Fibroblast of pulmonary artery (primary cell): Measurements from ENCODE around the gene TMEM272.
A peak's percentile ranks its signal among the peaks of the same experiment; 100 is the strongest.

Experiments used
- DNase-seq: peaks from one replicate; pipeline ENCODE4 v3.0.0-alpha.2; 2010; ENCODE audit warnings: low read depth
- H3K4me3 ChIP-seq: replicated peaks from 2 replicates; pipeline ENCODE4 v1.5.1; 2011; ENCODE audit warnings: low read depth, mild to moderate bottlenecking, control low read depth, low read length, moderate library complexity
- TF ChIP-seq, protein P1 (sequence below): IDR thresholded peaks from 2 replicates; pipeline ENCODE4 v1.5.1; 2011; ENCODE audit warnings: mild to moderate bottlenecking, control low read depth, low read length, inconsistent platforms; ENCODE audit errors: missing control alignments

TMEM272 gene

DNA sequence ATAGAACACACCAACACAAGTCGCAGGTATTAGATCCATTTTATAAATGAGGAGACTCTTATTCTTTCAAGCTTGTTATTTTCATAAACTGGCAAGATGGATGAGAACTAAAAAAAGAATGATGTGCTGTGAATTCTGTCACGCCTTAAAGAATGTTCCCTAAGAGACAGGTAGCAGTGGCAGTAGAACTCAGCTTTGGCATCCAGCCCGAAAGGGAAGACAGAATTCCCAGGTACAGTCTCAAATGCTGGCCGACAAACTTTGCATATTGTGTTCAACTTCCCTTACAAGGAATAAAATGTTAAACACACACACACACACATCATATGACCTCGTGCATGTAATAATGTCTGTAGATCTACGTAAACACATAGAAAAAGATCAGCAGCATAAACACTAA lies 3.2 kb downstream of the TMEM272 start:
- no peak for DNase-seq
- TF ChIP-seq, protein P1, sequence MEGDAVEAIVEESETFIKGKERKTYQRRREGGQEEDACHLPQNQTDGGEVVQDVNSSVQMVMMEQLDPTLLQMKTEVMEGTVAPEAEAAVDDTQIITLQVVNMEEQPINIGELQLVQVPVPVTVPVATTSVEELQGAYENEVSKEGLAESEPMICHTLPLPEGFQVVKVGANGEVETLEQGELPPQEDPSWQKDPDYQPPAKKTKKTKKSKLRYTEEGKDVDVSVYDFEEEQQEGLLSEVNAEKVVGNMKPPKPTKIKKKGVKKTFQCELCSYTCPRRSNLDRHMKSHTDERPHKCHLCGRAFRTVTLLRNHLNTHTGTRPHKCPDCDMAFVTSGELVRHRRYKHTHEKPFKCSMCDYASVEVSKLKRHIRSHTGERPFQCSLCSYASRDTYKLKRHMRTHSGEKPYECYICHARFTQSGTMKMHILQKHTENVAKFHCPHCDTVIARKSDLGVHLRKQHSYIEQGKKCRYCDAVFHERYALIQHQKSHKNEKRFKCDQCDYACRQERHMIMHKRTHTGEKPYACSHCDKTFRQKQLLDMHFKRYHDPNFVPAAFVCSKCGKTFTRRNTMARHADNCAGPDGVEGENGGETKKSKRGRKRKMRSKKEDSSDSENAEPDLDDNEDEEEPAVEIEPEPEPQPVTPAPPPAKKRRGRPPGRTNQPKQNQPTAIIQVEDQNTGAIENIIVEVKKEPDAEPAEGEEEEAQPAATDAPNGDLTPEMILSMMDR, result no peak
- H3K4me3 ChIP-seq, result no peak overlapping the region

DNA sequence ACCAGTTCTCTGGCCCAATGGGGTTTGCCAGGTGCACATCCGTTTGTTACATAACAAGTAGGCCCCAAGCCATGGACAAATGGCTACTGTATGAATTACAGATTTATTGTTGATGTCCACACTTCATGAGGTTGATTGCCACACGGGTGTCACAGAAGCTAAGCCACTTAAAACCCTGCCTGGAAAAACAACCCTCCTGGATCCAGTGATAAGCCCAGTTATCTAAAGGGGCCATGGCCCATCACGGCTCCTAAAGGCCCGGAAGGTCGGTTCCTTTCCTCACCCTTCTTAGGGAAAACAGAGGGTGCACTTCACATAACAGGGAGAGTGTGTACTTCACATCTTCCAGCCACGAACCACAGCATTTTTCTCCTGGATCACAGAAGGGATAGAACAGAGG lies 4.1 kb downstream of the TMEM272 start:
- H3K4me3 ChIP-seq, result no peak overlapping the region
- no peak for DNase-seq
- TF ChIP-seq, protein P1, result no peak

DNA sequence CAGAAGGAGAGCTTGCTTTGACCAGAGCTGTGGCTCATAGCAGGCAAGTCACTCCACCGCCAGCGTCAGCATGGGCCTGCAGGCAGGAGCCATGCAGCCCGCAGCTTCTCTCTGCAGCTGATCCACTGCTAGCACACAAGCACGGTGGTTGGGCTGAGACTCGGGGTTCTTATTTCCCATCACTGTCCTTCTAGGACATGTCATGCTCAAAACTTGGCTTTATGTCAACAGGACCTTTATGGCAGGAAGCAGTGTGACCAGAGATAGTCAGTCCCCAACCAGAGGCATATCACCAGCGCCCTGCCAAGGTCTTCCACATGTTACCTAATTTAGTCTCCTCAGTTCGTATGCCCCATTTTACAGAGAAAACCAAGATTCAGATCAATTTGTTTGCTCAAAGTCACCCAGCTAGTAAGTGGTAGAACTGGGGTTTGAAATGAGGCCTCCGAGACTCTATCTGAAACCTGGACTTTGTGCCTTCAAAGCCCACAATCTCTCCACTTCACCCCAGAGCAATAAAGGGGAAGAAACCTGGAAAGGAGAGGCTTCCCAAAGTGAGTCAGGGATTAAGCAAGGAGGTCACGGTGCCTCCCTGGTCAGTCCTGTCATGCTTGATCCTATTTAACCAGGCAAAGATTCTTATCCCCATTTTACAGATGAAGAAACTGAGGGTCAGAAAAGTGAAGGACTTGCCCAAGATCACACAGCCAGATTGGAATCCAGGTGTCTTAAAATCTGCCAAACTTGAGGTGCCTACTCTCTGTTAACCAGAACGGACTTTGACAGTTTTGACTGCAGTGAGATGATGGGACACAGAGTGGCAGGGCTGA lies 5.1 kb downstream of the TMEM272 start:
- TF ChIP-seq, protein P1, result no peak
- DNase-seq, result no peak
- H3K4me3 ChIP-seq, result no peak overlapping the region

DNA sequence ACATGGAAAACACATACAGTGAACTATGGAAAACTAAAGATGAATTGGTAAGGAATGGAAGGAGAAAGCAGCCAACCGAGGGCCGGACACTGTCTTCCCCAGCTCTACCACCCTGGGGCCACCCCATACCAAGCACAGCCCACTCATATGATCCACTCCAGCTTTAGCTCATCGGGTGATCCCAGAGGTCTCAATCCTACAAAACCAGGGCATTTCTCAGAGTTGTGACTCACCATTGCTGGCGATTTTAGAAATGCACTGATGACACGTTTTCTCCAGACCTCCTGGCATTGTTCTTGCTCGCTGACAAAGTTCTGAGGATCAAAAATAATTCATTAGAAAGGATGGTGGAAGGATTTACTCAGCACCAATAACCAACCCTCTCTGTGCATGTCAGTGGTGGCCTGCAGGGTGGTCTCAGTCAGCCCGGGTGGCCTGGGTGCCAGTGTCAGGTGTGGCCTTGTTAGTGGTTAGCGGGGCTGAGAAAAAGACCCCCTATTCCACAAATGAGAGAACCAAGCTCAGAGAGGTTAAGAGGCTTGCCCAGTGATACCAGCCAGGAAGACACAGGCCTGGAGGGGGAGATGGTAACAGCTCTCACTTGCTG lies 6.6 kb downstream of the TMEM272 start:
- peak; percentile 58 for DNase-seq

DNA sequence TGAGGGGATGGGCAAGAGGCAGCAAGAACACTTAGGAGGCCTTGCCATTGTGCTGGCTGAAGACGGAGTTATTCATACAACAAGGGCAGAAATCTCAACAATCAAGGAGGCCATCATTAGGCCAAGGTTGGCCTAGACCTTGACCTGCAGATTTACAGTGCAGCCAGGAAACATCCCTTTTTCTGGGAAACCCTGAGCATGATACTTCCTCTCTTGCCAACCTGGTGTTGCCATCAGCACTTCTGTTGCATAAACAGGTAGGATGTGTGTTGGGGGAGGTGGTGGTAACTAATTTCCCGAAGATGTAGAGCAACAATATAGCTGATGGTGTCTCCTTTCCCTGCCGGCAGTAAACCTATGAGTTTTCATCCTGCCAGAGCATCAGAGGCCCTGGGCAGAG lies 8.0 kb downstream of the TMEM272 start:
- DNase-seq, result no peak
- TF ChIP-seq, protein P1, result no peak
- no peak overlapping the region for H3K4me3 ChIP-seq

More for the DNA sequence above, 6.6 kb downstream of the TMEM272 start:
- TF ChIP-seq, protein P1, result no peak
- H3K4me3 ChIP-seq, result no peak overlapping the region

DNA sequence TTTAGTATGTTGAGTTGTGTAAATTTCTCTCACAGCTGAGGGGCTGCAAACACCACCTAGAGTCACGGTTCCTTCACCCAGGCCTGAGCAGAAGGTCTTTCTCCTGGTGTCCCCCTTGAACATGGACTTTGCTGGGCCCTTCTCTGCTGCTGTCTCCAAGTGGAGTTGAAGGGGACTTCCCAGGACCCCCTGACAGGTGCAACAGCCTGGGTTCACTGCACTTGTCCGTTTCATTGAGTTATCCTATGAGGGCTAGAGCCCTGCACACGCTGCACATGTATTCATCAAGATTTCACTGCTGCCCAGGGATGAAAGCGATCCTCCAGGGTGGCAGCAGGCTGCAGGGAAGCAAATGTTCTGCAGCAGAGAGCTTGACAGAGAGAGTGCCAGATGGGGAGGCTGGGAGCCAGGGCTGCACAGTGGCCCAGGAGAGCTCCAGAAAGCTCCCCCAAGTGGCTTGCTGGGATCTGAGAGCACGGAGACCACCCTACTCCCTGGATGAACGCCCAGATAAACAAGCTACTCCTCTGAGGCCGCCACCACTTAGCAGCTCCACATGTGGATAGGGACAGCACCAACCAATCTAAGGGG lies 10.3 kb downstream of the TMEM272 start:
- TF ChIP-seq, protein P1, result no peak
- no peak overlapping the region for H3K4me3 ChIP-seq
- DNase-seq, result no peak
